HG03139 (cell line): Measurements from ENCODE around the gene TMC8.
"Not testable (repeated sequence)": the region's sequence is repeated elsewhere in the genome, so short reads cannot be mapped to it uniquely, and the experiment has no call there.

Experiments used
- ATAC-seq: cut with Tn5 transposase; IDR thresholded peaks from one replicate; pipeline ENCODE4 v1.9.1; 2021; ENCODE audit not compliant: unreplicated experiment

Gene TMC8

GRCh38 chr17:78110363-78111015 is 20.1 kb upstream of the TMC8 start:
- no peak for ATAC-seq

- ATAC-seq: no peak
These were observed 19.4 kb upstream of the TMC8 start for GRCh38 chr17:78111016-78111726.

GRCh38 chr17:78111727-78112517 is 18.6 kb upstream of the TMC8 start:
- no peak for ATAC-seq

- no peak for ATAC-seq
These were observed 17.8 kb upstream of the TMC8 start for GRCh38 chr17:78112518-78113471.

- no peak for ATAC-seq
These were observed 16.5 kb upstream of the TMC8 start for GRCh38 chr17:78113804-78114785.

GRCh38 chr17:78114831-78115723 is 15.5 kb upstream of the TMC8 start:
- ATAC-seq: no peak

- not testable (repeated sequence) for ATAC-seq
These were observed 14.8 kb upstream of the TMC8 start for GRCh38 chr17:78115803-78116202.

GRCh38 chr17:78116411-78116810 is 14.2 kb upstream of the TMC8 start:
- ATAC-seq: no peak

GRCh38 chr17:78117027-78117981 is 13.3 kb upstream of the TMC8 start:
- no peak for ATAC-seq

GRCh38 chr17:78118801-78119241 is 11.8 kb upstream of the TMC8 start:
- ATAC-seq: no peak

GRCh38 chr17:78120537-78120936 is 10.0 kb upstream of the TMC8 start:
- ATAC-seq: no peak

- ATAC-seq: no peak
These were observed 9.4 kb upstream of the TMC8 start for GRCh38 chr17:78120971-78121800.

GRCh38 chr17:78121801-78122215 is 8.8 kb upstream of the TMC8 start:
- ATAC-seq: no peak

GRCh38 chr17:78122216-78122930 is 8.2 kb upstream of the TMC8 start:
- no peak for ATAC-seq

- ATAC-seq: no peak
These were observed 7.7 kb upstream of the TMC8 start for GRCh38 chr17:78122931-78123249.
